AG08395 (cell line): ENCODE measurements around the gene MGARP.
A peak's percentile ranks its signal among the peaks of the same experiment; 100 is the strongest.

Experiments
- DNase-seq: peaks from one replicate; pipeline ENCODE4 v3.0.0; 2012; ENCODE audit warnings: mixed read lengths, low spot score

MGARP gene

GRCh38 chr4:139243448-139244365, 36.3 kb downstream of the MGARP start:
- DNase-seq, result peak; percentile 87

GRCh38 chr4:139242511-139243051, 37.4 kb downstream of the MGARP start:
- DNase-seq, result peak; percentile 31

GRCh38 chr4:139241784-139242151, 38.3 kb downstream of the MGARP start:
- no peak for DNase-seq

GRCh38 chr4:139241086-139241783, 38.8 kb downstream of the MGARP start:
- no peak for DNase-seq

DNA sequence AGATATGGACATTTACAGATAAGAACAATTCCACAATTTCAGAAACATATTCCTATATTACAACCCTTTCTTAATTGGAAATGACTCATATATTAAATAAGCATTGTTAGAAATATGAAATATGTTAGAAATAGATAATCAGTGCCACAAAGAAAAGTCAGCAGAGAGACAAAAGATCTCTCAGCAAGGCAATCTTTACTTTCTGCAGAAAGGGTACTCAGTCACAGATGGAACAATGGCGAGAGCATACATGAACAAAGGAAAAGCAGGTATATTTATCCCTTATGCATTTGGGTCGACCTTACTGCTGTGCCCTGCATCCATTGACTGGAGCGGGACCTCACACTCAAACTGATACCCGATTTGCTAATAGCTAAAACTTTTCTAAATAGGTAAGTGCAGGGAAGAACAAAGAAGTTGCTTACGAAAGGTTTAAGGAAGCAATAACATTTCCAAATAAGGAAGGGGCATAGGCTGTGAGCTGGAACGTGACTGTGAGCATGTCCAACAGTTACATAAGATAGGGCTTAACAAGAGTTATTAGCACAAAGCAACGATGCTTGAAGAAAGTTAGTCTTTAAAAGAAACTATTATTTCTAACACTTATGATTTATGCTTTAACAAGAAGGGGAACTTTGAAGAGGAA, 40.8 kb downstream of the MGARP start:
- no peak for DNase-seq

- no peak for DNase-seq
Measured at GRCh38 chr4:139234253-139234652, 45.8 kb downstream of the MGARP start.

DNA sequence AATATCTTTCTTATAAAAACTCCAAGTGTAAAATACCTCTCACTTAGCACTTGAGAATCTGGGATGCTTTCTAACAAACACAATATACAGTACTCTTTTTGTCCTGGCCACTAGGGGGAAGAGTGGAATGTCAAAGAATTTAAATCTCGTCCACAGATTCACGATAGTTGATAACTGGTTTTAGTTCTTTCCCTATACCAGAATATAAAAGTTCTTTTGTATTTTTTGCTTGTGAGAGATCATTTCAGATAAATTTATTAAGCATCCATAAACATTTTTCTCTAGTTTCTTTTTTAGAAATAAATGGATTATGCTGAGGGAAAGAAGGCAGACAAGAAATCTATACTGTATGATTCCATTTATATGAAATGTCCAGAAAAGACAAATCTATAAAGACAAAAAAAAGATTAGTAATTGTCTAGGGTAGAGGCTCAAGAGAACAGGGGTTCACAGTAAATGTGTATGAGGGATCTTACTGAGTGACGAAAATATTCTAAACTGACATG, 50.4 kb downstream of the MGARP start:
- DNase-seq, result peak; percentile 54

- no peak for DNase-seq
Measured at GRCh38 chr4:139227729-139228404, 52.2 kb downstream of the MGARP start.

DNA sequence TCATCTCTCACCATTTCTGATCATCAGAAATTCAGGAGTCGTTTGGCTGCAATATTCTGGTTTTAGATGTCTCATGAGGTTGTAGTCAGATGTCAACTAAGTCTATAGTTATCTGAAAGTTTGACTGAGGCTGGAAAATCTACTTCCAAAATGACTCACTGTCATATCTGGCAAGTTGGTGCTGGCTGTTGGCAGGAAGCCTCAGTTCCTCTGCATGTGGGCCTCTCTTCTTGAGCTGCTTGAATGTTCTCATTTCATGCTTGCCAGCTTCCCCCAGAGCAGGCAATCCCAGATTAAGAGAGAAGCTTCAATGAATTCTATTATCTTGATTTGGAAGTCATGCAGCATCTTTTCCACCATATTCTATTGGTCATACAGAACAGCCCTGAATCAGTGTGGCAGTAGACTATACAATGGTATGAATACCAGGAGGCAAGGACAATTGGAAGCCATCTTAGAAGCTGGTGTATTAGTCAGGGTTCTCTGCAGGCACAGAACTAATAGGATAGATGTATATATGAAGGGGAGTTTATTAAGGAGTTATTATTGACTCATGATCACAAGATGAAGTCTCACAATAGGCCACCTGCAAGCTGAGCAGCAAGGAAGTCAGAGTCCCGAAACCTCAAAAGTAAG, 56.2 kb downstream of the MGARP start:
- DNase-seq, result peak; percentile 39

- no peak for DNase-seq
Measured at GRCh38 chr4:139222215-139222614, 57.8 kb downstream of the MGARP start.

- no peak for DNase-seq
Measured at GRCh38 chr4:139221687-139222086, 58.3 kb downstream of the MGARP start.

- DNase-seq, result no peak
Measured at GRCh38 chr4:139219450-139220055, 60.5 kb downstream of the MGARP start.
